Activated T-cell treated with anti-CD3 and anti-CD28 coated beads, Interleukin-2, amount 50 U/mL, for 72 hours (primary cell): ENCODE data around the gene RASGRP1. TPM values are rescaled to one million over a fixed set of nuclear protein-coding genes. Genes with fewer than 3 reads are reported as not detected.
"Not testable (repeated sequence)": the region's sequence is repeated elsewhere in the genome, so short reads cannot be mapped to it uniquely, and the experiment has no call there.

Experiments
- ATAC-seq, 2 donors: fragments of 150-1000 bp; cut with Tn5 transposase; replicated peaks in 1 of 2; 2 replicates each; pipeline ENCODE4 v1.10.0; 2021; ENCODE audit warnings: moderate library complexity in 2 of 2, mild to moderate bottlenecking in 1 of 2
- DNase-seq, 2 donors: peaks; one replicate each; pipeline ENCODE4 v3.0.0; 2021 to 2022; ENCODE audit warnings: mixed read lengths in 1 of 2
- H3K27ac Mint-ChIP-seq: one replicate; pipeline ENCODE4 v1.8.0; 2022; ENCODE audit warnings: mild to moderate bottlenecking, moderate library complexity, mixed read lengths
- H3K27me3 Mint-ChIP-seq: one replicate; pipeline ENCODE4 v1.8.0; 2022; ENCODE audit warnings: low read depth, mixed read lengths
- H3K36me3 Mint-ChIP-seq, 2 donors: one replicate each; pipeline ENCODE4 v1.8.0; 2022; ENCODE audit warnings: mixed read lengths in 2 of 2, mild to moderate bottlenecking in 1 of 2; ENCODE audit not compliant: insufficient read depth in 2 of 2
- H3K4me1 Mint-ChIP-seq: one replicate; pipeline ENCODE4 v1.8.0; 2022; ENCODE audit warnings: low read depth, mixed read lengths
- H3K4me3 Mint-ChIP-seq, 2 donors: one replicate each; pipeline ENCODE4 v1.8.0; 2022; ENCODE audit warnings: mild to moderate bottlenecking in 2 of 2, mixed read lengths in 2 of 2, moderate library complexity in 2 of 2
- H3K9me3 Mint-ChIP-seq, 2 donors: one replicate each; pipeline ENCODE4 v1.8.0; 2022; ENCODE audit warnings: mixed read lengths in 2 of 2
- total RNA-seq, 2 donors: library from RNA; stranded (reverse); gene quantifications; one replicate each; pipeline ENCODE4 v1.2.3, GENCODE V29; 2022

The RASGRP1 gene
- total RNA-seq, 2 donors from 2014 or later: 173 to 183 TPM

- peaks cover 0 to 2% of the 10 kb centered on the region in 2 donors for H3K36me3 Mint-ChIP-seq
- H3K4me1 Mint-ChIP-seq: peaks cover 25% of the 10 kb centered on the region
- no peak overlapping the region for H3K27ac Mint-ChIP-seq
- DNase-seq (no peak), ATAC-seq (no peak)
- H3K27me3 Mint-ChIP-seq: no peaks in the 10 kb centered on the region
- peaks cover 0 to 2% of the 10 kb centered on the region in 2 donors for H3K9me3 Mint-ChIP-seq
- H3K4me3 Mint-ChIP-seq: no peak overlapping the region
Measured at GRCh38 chr15:38597219-38597800, 32.7 kb upstream of the RASGRP1 start.

- Mint-ChIP-seq H3K9me3 (peaks cover 0 to 2% of the 10 kb centered on the region in 2 donors), H3K27ac (no peak overlapping the region), H3K27me3 (no peaks in the 10 kb centered on the region), H3K4me1 (peaks cover 50% of the 10 kb centered on the region), H3K4me3 (no peak overlapping the region), H3K36me3 (peaks cover 1 to 2% of the 10 kb centered on the region in 2 donors)
- DNase-seq (no peak), ATAC-seq (no peak)
Measured at GRCh38 chr15:38593524-38593923, 28.9 kb upstream of the RASGRP1 start.

- Mint-ChIP-seq H3K27me3 (no peaks in the 10 kb centered on the region), H3K27ac (peak overlapping the region; percentile 29), H3K9me3 (peaks cover 5 to 10% of the 10 kb centered on the region in 2 donors), H3K4me1 (peaks cover 56% of the 10 kb centered on the region), H3K4me3 (peak overlapping the region; percentile 42 to 49), H3K36me3 (peaks cover 6 to 14% of the 10 kb centered on the region in 2 donors)
- DNase-seq (peak; percentile 42 to 47), ATAC-seq (peak; percentile 87 to 96)
Measured at GRCh38 chr15:38589502-38589901, 24.9 kb upstream of the RASGRP1 start.

- peaks cover 5 to 13% of the 10 kb centered on the region in 2 donors for H3K9me3 Mint-ChIP-seq
- H3K36me3 Mint-ChIP-seq: peaks cover 7 to 16% of the 10 kb centered on the region in 2 donors
- peak overlapping the region; percentile 42 to 49 for H3K4me3 Mint-ChIP-seq
- no peaks in the 10 kb centered on the region for H3K27me3 Mint-ChIP-seq
- peaks cover 51% of the 10 kb centered on the region for H3K4me1 Mint-ChIP-seq
- DNase-seq (no peak), ATAC-seq (peak; percentile 36 to 37)
- peak overlapping the region; percentile 29 for H3K27ac Mint-ChIP-seq
Measured at GRCh38 chr15:38588672-38589071, 24.1 kb upstream of the RASGRP1 start.

GRCh38 chr15:38587214-38587613 lies 22.6 kb upstream of the RASGRP1 start:
- ATAC-seq (peak; percentile 36 to 52), DNase-seq (no peak)
- H3K36me3 Mint-ChIP-seq: peaks cover 10 to 20% of the 10 kb centered on the region in 2 donors
- peaks cover 43% of the 10 kb centered on the region for H3K4me1 Mint-ChIP-seq
- H3K27me3 Mint-ChIP-seq: no peaks in the 10 kb centered on the region
- H3K27ac Mint-ChIP-seq: peak overlapping the region; percentile 75
- peaks cover 5 to 14% of the 10 kb centered on the region in 2 donors for H3K9me3 Mint-ChIP-seq
- H3K4me3 Mint-ChIP-seq: peak overlapping the region; percentile 50 to 53

- Mint-ChIP-seq H3K36me3 (peaks cover 11 to 27% of the 10 kb centered on the region in 2 donors), H3K9me3 (peaks cover 7 to 19% of the 10 kb centered on the region in 2 donors), H3K4me1 (peaks cover 40% of the 10 kb centered on the region)
- H3K27me3 Mint-ChIP-seq, H3K27ac Mint-ChIP-seq, ATAC-seq, DNase-seq, H3K4me3 Mint-ChIP-seq: not testable (repeated sequence)
Measured at GRCh38 chr15:38586005-38586404, 21.4 kb upstream of the RASGRP1 start.

GRCh38 chr15:38578626-38579025 lies 14.0 kb upstream of the RASGRP1 start:
- ATAC-seq (no peak), DNase-seq (no peak)
- H3K4me3 Mint-ChIP-seq: no peak overlapping the region
- no peak overlapping the region for H3K27ac Mint-ChIP-seq
- peaks cover 23% of the 10 kb centered on the region for H3K4me1 Mint-ChIP-seq
- H3K9me3 Mint-ChIP-seq: peaks cover 2 to 11% of the 10 kb centered on the region in 2 donors
- no peaks in the 10 kb centered on the region for H3K27me3 Mint-ChIP-seq
- H3K36me3 Mint-ChIP-seq: peaks cover 4 to 10% of the 10 kb centered on the region in 2 donors

- peak overlapping the region in 1 of 2 donors; percentile 54 for H3K4me3 Mint-ChIP-seq
- peak overlapping the region; percentile 25 for H3K27ac Mint-ChIP-seq
- H3K36me3 Mint-ChIP-seq: peaks cover 2 to 7% of the 10 kb centered on the region in 2 donors
- ATAC-seq: no peak
- no peak for DNase-seq
- H3K9me3 Mint-ChIP-seq: peaks cover 2 to 9% of the 10 kb centered on the region in 2 donors
- no peaks in the 10 kb centered on the region for H3K27me3 Mint-ChIP-seq
- peaks cover 23% of the 10 kb centered on the region for H3K4me1 Mint-ChIP-seq
Measured at GRCh38 chr15:38577424-38577987, 12.9 kb upstream of the RASGRP1 start.

GRCh38 chr15:38576837-38577236 lies 12.2 kb upstream of the RASGRP1 start:
- peaks cover 2 to 11% of the 10 kb centered on the region in 2 donors for H3K9me3 Mint-ChIP-seq
- H3K27me3 Mint-ChIP-seq: no peaks in the 10 kb centered on the region
- peaks cover 23% of the 10 kb centered on the region for H3K4me1 Mint-ChIP-seq
- H3K4me3 Mint-ChIP-seq: peak overlapping the region in 1 of 2 donors; percentile 36
- peaks cover 4% of the 10 kb centered on the region in 2 donors for H3K36me3 Mint-ChIP-seq
- peak in 1 of 2 donors; percentile 32 for ATAC-seq
- peak overlapping the region; percentile 25 for H3K27ac Mint-ChIP-seq
- no peak for DNase-seq

GRCh38 chr15:38576261-38576660 lies 11.6 kb upstream of the RASGRP1 start:
- H3K27ac Mint-ChIP-seq: no peak overlapping the region
- peaks cover 2 to 3% of the 10 kb centered on the region in 2 donors for H3K36me3 Mint-ChIP-seq
- no peaks in the 10 kb centered on the region for H3K27me3 Mint-ChIP-seq
- peaks cover 23% of the 10 kb centered on the region for H3K4me1 Mint-ChIP-seq
- ATAC-seq: no peak
- peaks cover 2 to 10% of the 10 kb centered on the region in 2 donors for H3K9me3 Mint-ChIP-seq
- H3K4me3 Mint-ChIP-seq: no peak overlapping the region
- no peak for DNase-seq

GRCh38 chr15:38565287-38565670 lies 665 bp upstream of the RASGRP1 start:
- Mint-ChIP-seq H3K27me3 (no peaks in the 10 kb centered on the region), H3K9me3 (peaks cover 2 to 5% of the 10 kb centered on the region in 2 donors), H3K4me1 (peaks cover 46% of the 10 kb centered on the region), H3K4me3 (peak overlapping the region; percentile 97 to 99), H3K27ac (peak overlapping the region; percentile 96), H3K36me3 (peaks cover 21 to 25% of the 10 kb centered on the region in 2 donors)
- DNase-seq: no peak
- ATAC-seq: no peak

- no peaks in the 10 kb centered on the region for H3K27me3 Mint-ChIP-seq
- H3K36me3 Mint-ChIP-seq: peaks cover 29 to 33% of the 10 kb centered on the region in 2 donors
- peak overlapping the region; percentile 97 to 99 for H3K4me3 Mint-ChIP-seq
- peaks cover 2 to 5% of the 10 kb centered on the region in 2 donors for H3K9me3 Mint-ChIP-seq
- H3K4me1 Mint-ChIP-seq: peaks cover 60% of the 10 kb centered on the region
- DNase-seq: peak; percentile 91 to 96
- ATAC-seq: peak; percentile 65
- peak overlapping the region; percentile 100 for H3K27ac Mint-ChIP-seq
Measured at GRCh38 chr15:38563723-38564519, 693 bp downstream of the RASGRP1 start.

GRCh38 chr15:38562278-38562677 lies 2.3 kb downstream of the RASGRP1 start:
- no peaks in the 10 kb centered on the region for H3K27me3 Mint-ChIP-seq
- DNase-seq: peak; percentile 38 to 54
- no peaks in the 10 kb centered on the region for H3K9me3 Mint-ChIP-seq
- H3K4me3 Mint-ChIP-seq: peak overlapping the region; percentile 97 to 99
- peak in 1 of 2 donors; percentile 4 for ATAC-seq
- H3K27ac Mint-ChIP-seq: peak overlapping the region; percentile 100
- peaks cover 34 to 43% of the 10 kb centered on the region in 2 donors for H3K36me3 Mint-ChIP-seq
- peaks cover 76% of the 10 kb centered on the region for H3K4me1 Mint-ChIP-seq
